ENCODE results near the gene KCNMA1. TPM values are rescaled to one million over a fixed set of nuclear protein-coding genes. Genes with fewer than 3 reads are reported as not detected.
A peak's percentile ranks its signal among the peaks of the same experiment; 100 is the strongest.

KCNMA1 gene
- total and polyA plus RNA-seq, 5 donors: 1.5 to 6.1 (median 3.3) TPM

DNA sequence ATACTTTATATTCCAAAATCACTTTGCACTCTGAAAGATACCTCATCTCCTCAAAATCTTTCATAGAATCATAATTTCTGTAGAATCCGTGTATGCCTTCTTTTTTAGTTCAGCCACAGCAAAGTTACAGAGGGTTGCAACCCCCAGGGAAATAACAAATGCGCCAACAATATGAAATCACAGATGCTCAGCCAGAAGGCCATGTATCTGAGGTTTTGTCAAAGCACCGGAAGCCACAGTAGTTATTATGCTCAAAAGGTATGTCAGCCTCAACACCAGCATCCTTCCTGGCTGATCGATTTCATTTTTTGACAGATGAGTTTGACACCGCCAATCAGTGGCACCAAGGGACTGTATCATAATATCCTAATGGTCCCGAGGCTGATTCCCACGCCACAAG is 204.1 kb downstream of the KCNMA1 start:
- Histone ChIP-seq H3K4me3 (ENCODE audit: low read length) (no peak overlapping the region), H3K27me3 (ENCODE audit: control insufficient read depth, insufficient read depth) (no peaks in the 10 kb centered on the region), H3K27ac (ENCODE audit: low read length) (no peak overlapping the region), H3K9me3 (ENCODE audit: control insufficient read depth, low read length) (no peaks in the 10 kb centered on the region), H3K4me1 (ENCODE audit: control insufficient read depth, insufficient read depth, low read length) (no peaks in the 10 kb centered on the region)
- ATAC-seq (no peak), DNase-seq (no peak)
- intact Hi-C loops (cut with DNase I): no loop called here
- WGBS: 72% methylated on average over 7 of the region's 7 CpGs

DNA sequence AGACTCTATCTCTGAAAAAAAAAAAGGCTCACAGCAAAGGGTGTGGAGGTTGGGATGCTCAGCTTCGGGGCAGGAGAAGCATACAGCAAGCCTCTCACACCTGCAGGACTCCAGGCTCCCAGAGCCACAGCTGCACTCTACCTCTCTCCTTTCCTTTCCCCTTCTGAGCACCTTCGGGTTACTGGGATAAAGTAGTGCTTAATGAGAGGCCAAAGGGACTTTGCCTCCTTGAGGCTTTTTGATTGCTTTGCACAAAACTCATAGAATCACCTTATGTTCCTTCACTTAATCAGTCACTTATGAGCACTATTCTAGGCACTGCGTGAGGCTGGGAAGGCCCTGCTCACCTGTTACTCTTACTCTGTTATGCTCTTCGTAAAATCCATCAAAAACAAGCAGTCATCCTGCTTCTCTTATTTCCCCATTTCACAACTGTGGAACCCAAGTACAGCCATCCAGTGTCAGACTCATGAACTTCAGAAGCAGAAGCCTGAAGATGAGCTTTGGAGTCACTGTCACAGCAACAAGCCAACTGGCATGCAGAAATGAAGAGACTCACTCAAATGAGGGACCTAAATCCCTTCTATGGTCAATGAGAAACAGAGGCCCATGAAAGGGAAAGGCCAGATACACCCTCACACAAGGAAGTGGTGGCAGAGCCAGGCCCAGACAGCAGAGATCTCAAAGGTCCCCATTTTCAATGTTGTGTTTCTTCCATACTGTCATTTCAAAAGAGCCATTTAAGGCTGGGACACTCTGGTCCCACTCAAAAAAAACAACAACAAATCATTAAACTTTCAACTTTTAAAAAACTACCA is 205.4 kb downstream of the KCNMA1 start:
- Histone ChIP-seq H3K27ac (ENCODE audit: low read length) (no peak overlapping the region), H3K4me1 (ENCODE audit: control insufficient read depth, insufficient read depth, low read length) (no peaks in the 10 kb centered on the region)
- ATAC-seq: no peak

DNA sequence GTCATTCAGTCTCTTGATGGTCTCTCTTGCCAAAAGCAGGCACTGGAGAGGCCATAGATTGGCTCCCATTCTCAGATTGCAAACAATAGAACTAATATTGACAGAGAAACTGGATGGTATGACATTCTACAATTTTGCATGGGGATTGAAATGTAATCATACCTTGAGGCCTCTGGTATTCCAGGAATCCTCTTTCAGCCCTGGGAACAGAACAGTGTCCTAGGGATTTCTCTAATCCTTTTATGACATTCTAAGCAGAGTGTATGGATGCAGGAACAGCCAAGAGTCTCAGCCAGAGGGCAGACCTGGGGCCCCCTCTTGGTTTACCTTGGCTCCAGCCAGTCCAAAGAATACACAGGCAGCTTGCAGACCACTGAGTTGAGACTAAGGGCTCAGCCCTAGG is 206.4 kb downstream of the KCNMA1 start:
- intact Hi-C loops (cut with DNase I): no loop called here
- Histone ChIP-seq H3K27me3 (ENCODE audit: control insufficient read depth, insufficient read depth) (no peaks in the 10 kb centered on the region), H3K27ac (ENCODE audit: low read length) (no peak overlapping the region), H3K9me3 (ENCODE audit: control insufficient read depth, low read length) (no peaks in the 10 kb centered on the region), H3K4me3 (ENCODE audit: low read length) (no peak overlapping the region), H3K4me1 (ENCODE audit: control insufficient read depth, insufficient read depth, low read length) (no peaks in the 10 kb centered on the region)
- DNase-seq (no peak), ATAC-seq (no peak)

More for the DNA sequence above, 205.4 kb downstream of the KCNMA1 start:
- no peak for DNase-seq
- Histone ChIP-seq H3K27me3 (ENCODE audit: control insufficient read depth, insufficient read depth) (no peaks in the 10 kb centered on the region), H3K9me3 (ENCODE audit: control insufficient read depth, low read length) (no peaks in the 10 kb centered on the region), H3K4me3 (ENCODE audit: low read length) (no peak overlapping the region)
- WGBS: 83% methylated on average over 4 of the region's 4 CpGs
- intact Hi-C loops (cut with DNase I): no loop called here

DNA sequence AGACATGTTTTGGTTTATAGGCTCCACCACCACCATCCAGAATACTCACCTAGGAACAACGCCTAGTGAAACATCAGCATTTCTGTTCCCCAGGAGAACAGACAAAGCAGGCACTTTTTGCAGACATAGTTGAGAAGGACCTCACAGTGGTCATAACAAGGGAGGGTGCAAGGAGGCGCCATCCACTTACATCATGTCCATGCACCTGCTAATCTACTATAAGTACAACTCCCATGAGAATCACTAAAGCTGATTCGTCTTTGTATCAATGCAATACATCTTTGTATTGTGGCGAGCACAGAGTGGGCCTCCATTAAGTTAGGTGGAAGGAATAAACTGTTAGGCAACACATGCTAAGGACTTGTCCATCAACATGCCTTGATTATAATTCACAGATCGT is 207.1 kb downstream of the KCNMA1 start:
- ATAC-seq (no peak), DNase-seq (no peak)
- Histone ChIP-seq H3K27ac (ENCODE audit: low read length) (no peak overlapping the region), H3K4me1 (ENCODE audit: control insufficient read depth, insufficient read depth, low read length) (no peaks in the 10 kb centered on the region), H3K9me3 (ENCODE audit: control insufficient read depth, low read length) (no peaks in the 10 kb centered on the region), H3K4me3 (ENCODE audit: low read length) (no peak overlapping the region), H3K27me3 (ENCODE audit: control insufficient read depth, insufficient read depth) (no peaks in the 10 kb centered on the region)
- intact Hi-C loops (cut with DNase I): no loop called here
- 92% methylated on average over 5 of the region's 5 CpGs for WGBS

DNA sequence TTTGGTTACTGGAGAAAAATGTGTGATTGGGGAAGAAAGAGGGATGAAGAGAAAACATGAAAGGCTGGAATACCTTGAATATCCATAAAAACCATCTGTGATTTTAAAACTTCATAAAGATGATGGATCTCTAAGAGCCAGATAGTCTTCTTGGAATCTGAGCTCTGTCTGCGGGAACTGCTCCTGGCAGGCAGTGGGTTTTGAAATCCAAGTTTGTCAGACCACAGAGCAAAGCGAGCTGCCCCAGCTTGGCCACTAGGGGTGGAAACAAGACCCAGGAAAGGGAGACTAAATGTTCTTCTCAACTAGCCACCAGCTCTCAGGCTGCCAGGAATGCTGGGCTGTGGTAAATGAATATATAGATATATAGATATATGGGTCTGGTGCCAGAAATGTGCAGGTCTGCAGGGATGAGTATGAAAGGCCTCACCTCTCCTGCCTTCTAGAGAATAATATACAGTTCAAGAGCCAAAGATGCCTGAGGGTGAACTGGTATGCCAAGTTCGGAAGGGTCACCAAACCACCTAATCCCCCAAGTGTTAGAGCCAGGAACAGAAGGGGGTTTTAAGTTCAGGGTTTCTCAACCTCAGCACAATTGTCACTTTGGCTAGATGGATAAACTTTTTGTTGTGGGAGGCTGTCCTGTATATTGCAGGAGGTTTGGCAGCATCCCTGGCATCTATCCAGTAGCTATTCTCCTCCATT is 208.8 kb downstream of the KCNMA1 start:
- Histone ChIP-seq H3K4me3 (ENCODE audit: low read length) (no peak overlapping the region), H3K27ac (ENCODE audit: low read length) (no peak overlapping the region), H3K9me3 (ENCODE audit: control insufficient read depth, low read length) (no peaks in the 10 kb centered on the region), H3K4me1 (ENCODE audit: control insufficient read depth, insufficient read depth, low read length) (no peaks in the 10 kb centered on the region), H3K27me3 (ENCODE audit: control insufficient read depth, insufficient read depth) (no peaks in the 10 kb centered on the region)
- DNase-seq (peak; percentile 42 to 83 (median 73)), ATAC-seq (peak; percentile 45 to 86)
- WGBS: 75% methylated on average over 3 of the region's 3 CpGs
- intact Hi-C loops (cut with DNase I): no loop called here

DNA sequence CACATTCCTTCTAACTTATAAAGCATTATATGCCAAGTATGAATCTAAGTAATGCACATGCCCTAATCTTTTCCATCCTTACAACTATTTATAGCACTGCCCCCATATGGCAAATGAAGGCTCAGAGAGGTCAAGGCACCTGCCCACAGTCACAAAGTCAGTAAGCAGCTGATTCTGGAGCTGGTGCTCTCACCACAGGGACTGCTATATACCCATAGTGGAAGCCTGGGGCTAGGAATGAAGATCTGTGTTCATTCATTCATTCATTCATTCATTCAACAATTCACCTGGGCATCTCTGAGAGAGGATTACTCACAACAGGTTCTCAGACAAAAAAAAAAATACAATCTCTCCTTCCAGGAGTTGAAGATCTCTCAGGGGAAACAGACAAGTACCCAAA is 213.4 kb downstream of the KCNMA1 start:
- Histone ChIP-seq H3K4me1 (ENCODE audit: control insufficient read depth, insufficient read depth, low read length) (peaks cover 4% of the 10 kb centered on the region), H3K4me3 (ENCODE audit: low read length) (no peak overlapping the region), H3K27ac (ENCODE audit: low read length) (no peak overlapping the region), H3K27me3 (ENCODE audit: control insufficient read depth, insufficient read depth) (no peaks in the 10 kb centered on the region), H3K9me3 (ENCODE audit: control insufficient read depth, low read length) (no peaks in the 10 kb centered on the region)
- intact Hi-C loops (cut with DNase I): no loop called here
- ATAC-seq (no peak), DNase-seq (no peak)

DNA sequence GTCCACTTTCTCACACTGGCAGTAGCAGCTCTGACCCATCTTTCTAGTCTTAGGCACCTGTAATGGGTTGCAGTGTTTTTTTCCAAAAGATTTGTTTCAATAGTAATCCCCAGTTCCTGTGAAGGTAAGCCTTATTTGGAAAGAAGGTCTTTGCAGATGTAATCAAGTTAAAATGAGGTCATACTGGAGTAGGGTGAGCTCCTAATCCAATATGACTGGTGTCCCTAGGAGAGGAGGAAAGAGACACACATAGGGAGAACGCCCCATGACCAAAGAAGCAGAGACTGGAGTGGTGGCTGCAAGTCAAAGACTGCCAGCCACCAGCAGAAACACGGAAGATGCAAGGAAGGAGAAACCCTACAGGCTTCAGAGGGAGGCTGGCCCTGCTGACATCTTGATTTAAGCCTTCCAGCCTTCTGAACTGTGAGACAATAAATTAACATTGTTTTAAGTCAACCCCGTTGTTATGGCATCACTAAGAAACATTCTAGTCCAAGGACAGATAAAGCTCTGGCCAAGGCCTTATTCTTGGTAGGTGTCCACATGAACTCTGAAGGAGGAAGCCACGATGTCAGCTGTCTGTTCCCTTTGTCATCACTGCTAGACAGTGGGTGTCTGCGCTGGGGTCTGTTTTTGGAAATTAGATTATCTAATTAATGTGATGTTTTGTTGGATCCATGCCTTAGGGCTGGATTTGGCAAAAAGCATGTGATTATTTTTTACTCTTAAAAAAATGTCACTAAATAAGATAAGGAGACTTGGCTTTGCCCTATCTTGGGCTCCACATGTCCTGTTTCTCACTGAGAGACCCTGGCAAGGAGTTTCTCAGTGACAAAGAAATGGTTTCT is 214.9 kb downstream of the KCNMA1 start:
- Histone ChIP-seq H3K27me3 (ENCODE audit: control insufficient read depth, insufficient read depth) (no peaks in the 10 kb centered on the region), H3K27ac (ENCODE audit: low read length) (no peak overlapping the region), H3K4me3 (ENCODE audit: low read length) (no peak overlapping the region), H3K4me1 (ENCODE audit: control insufficient read depth, insufficient read depth, low read length) (peaks cover 4% of the 10 kb centered on the region), H3K9me3 (ENCODE audit: control insufficient read depth, low read length) (no peaks in the 10 kb centered on the region)
- intact Hi-C loops (cut with DNase I): no loop called here
- DNase-seq (peak in 1 of 3 donors; percentile 55), ATAC-seq (peak; percentile 79 to 89)
- 26% methylated on average over 5 of the region's 5 CpGs for WGBS

DNA sequence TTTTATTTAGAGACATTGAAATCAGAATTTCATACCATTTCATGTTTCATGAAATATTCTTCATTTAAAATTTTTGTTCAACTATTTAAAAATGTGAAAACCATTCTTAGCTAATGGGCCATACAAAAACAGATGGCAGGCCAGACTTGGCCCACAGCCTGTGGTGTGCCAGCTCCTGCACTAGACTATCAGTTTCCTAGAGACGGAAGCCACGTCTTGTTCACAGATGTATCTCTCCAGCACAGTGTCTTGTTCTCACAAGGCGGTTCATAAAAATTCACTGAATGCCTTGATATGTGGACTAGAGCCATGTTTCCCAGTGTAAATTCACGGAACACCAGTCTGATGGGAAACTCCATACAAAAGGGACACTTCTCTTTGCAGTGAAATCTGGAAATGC is 216.0 kb downstream of the KCNMA1 start:
- no peak for ATAC-seq
- DNase-seq: no peak
- H3K27me3 ChIP-seq (ENCODE audit: control insufficient read depth, insufficient read depth): no peaks in the 10 kb centered on the region
- H3K9me3 ChIP-seq (ENCODE audit: control insufficient read depth, low read length): no peaks in the 10 kb centered on the region
- no peak overlapping the region for H3K27ac ChIP-seq (ENCODE audit: low read length)
- intact Hi-C loops (cut with DNase I): no loop called here
- H3K4me1 ChIP-seq (ENCODE audit: control insufficient read depth, insufficient read depth, low read length): peaks cover 4% of the 10 kb centered on the region
- H3K4me3 ChIP-seq (ENCODE audit: low read length): no peak overlapping the region
- WGBS: 90% methylated on average over 4 of the region's 4 CpGs

DNA sequence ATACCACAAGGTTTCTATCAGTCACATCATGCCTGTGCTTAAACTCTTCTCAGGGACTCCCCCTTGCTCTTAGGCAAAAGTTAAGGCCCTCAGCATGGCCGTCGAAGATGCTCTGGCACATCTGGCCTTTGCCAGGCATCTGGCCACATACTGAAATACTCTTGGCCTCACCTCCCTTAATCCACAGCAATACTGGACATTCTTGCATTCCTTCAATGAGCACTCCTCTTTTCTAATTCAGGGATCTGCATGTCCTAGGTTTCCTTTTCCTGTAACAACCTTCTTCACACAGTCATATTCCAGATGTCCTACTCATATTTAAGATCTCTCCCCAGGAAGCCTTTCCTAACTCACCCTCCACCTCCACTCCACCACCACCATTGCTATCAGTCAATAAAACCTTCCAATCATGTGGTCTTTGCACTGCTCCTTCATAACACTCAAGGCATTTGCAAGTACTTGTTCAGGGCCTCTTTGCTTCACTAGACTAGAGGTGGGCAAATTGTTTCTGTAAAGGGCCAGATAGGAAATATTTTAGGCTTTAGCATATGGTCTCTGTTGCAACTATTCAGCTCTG is 216.6 kb downstream of the KCNMA1 start:
- no peak for ATAC-seq
- DNase-seq: no peak
- Histone ChIP-seq H3K4me1 (ENCODE audit: control insufficient read depth, insufficient read depth, low read length) (peaks cover 4% of the 10 kb centered on the region), H3K27ac (ENCODE audit: low read length) (no peak overlapping the region), H3K4me3 (ENCODE audit: low read length) (no peak overlapping the region), H3K27me3 (ENCODE audit: control insufficient read depth, insufficient read depth) (no peaks in the 10 kb centered on the region), H3K9me3 (ENCODE audit: control insufficient read depth, low read length) (no peaks in the 10 kb centered on the region)
- intact Hi-C loops (cut with DNase I): no loop called here
- WGBS: 88% methylated on average over 2 of the region's 2 CpGs

DNA sequence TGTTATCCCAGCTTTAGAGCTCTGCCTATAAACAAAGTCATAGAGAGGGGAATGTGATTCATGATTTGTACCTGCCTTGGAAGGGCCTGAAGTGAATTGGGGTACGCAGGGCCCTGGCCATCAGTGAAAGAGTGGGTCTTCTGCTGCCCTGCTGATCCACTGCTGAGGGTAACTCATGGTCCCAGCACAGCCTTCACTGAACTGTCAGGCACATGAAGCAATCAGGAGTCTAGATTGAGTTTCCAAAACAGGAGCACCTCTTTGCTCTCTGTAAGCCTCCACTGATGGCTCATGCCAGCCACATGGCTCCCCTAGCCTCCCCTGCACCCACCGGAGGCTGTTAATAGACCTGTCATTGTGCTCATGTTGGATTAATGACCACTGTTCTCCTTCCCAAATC is 217.6 kb downstream of the KCNMA1 start:
- H3K27me3 ChIP-seq (ENCODE audit: control insufficient read depth, insufficient read depth): no peaks in the 10 kb centered on the region
- ATAC-seq (no peak), DNase-seq (no peak)
- H3K9me3 ChIP-seq (ENCODE audit: control insufficient read depth, low read length): no peaks in the 10 kb centered on the region
- no peak overlapping the region for H3K27ac ChIP-seq (ENCODE audit: low read length)
- WGBS: 93% methylated on average over 2 of the region's 2 CpGs
- intact Hi-C loops (cut with DNase I): no loop called here
- H3K4me1 ChIP-seq (ENCODE audit: control insufficient read depth, insufficient read depth, low read length): peaks cover 4% of the 10 kb centered on the region
- H3K4me3 ChIP-seq (ENCODE audit: low read length): no peak overlapping the region

DNA sequence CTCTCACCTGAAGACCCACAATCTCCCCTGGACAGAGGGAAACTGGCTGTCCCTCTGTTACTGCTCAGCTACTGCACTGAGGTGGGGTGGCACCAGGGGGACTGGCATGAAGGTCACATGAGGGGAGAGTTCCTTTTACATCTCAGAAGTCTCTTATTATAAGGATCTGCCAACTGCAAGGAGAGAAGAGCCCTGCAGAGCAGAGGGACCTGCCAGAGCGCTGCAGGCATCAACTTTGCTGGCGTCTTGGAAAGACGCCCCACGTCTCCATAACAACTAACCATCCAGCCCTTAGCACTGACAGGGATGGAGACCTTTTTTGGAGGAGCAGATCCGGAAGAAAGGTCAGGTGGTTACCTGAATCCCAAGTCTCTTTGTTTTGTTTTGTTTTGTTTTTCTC is 218.6 kb downstream of the KCNMA1 start:
- intact Hi-C loops (cut with DNase I): no loop called here
- ATAC-seq: no peak
- Histone ChIP-seq H3K27ac (ENCODE audit: low read length) (no peak overlapping the region), H3K9me3 (ENCODE audit: control insufficient read depth, low read length) (no peaks in the 10 kb centered on the region), H3K4me3 (ENCODE audit: low read length) (no peak overlapping the region), H3K4me1 (ENCODE audit: control insufficient read depth, insufficient read depth, low read length) (peaks cover 4% of the 10 kb centered on the region), H3K27me3 (ENCODE audit: control insufficient read depth, insufficient read depth) (no peaks in the 10 kb centered on the region)
- 95% methylated on average over 5 of the region's 5 CpGs for WGBS
- no peak for DNase-seq

Data from right cardiac atrium (tissue), 5 donors.